IgD-negative memory B cell (primary cell): Measurements from ENCODE around the gene NOSIP. TPM values are rescaled to one million over a fixed set of nuclear protein-coding genes. Genes with fewer than 3 reads are reported as not detected.

ENCODE experiments used
- H3K27ac Mint-ChIP-seq, 3 donors: one replicate each; pipeline ENCODE4 v1.8.0; 2020 to 2022; ENCODE audit warnings: mild to moderate bottlenecking in 3 of 3, mixed read lengths in 3 of 3, moderate library complexity in 1 of 3
- H3K27me3 Mint-ChIP-seq: one replicate; pipeline ENCODE4 v1.8.0; 2021; ENCODE audit warnings: mixed read lengths
- H3K36me3 Mint-ChIP-seq: one replicate; pipeline ENCODE4 v1.8.0; 2020; ENCODE audit warnings: mild to moderate bottlenecking, mixed read lengths
- H3K4me1 Mint-ChIP-seq, 3 donors: one replicate each; pipeline ENCODE4 v1.8.0; 2020 to 2022; ENCODE audit warnings: mixed read lengths in 3 of 3, mild to moderate bottlenecking in 1 of 3
- H3K4me3 Mint-ChIP-seq, 4 donors: one replicate each; pipeline ENCODE4 v1.8.0; 2020 to 2022; ENCODE audit warnings: mild to moderate bottlenecking in 4 of 4, mixed read lengths in 4 of 4, moderate library complexity in 3 of 4
- H3K9me3 Mint-ChIP-seq, 3 donors: one replicate each; pipeline ENCODE4 v1.8.0; 2020 to 2021; ENCODE audit warnings: mixed read lengths in 3 of 3, mild to moderate bottlenecking in 1 of 3
- polyA plus RNA-seq: library from polyadenylated mRNA; unstranded; fragments of 300-500 nt; fragmentation: Illumina TruSeq; gene quantifications from one replicate; pipeline ENCODE4 v1.2.3, GENCODE V29; 2021

Gene NOSIP
- polyA plus RNA-seq, 1 donor from 2014 or later: 144 TPM

- Mint-ChIP-seq H3K9me3 (no peaks in the 10 kb centered on the region), H3K27ac (peak overlapping the region; percentile 85 to 95 (median 92)), H3K4me3 (peak overlapping the region; percentile 77 to 97 (median 92)), H3K36me3 (peaks cover 2% of the 10 kb centered on the region), H3K4me1 (peaks cover 10 to 25% (median 19%) of the 10 kb centered on the region in 3 donors), H3K27me3 (no peaks in the 10 kb centered on the region)
Observed at GRCh38 chr19:49590071-49590970, 10.0 kb upstream of the NOSIP start.

- Mint-ChIP-seq H3K27me3 (no peaks in the 10 kb centered on the region), H3K9me3 (no peaks in the 10 kb centered on the region), H3K27ac (peak overlapping the region in 2 of 3 donors; percentile 64 to 85), H3K4me3 (peak overlapping the region in 2 of 4 donors; percentile 39 to 56), H3K4me1 (peaks cover 10 to 25% (median 19%) of the 10 kb centered on the region in 3 donors), H3K36me3 (peaks cover 2% of the 10 kb centered on the region)
Observed at GRCh38 chr19:49589502-49589905, 9.1 kb upstream of the NOSIP start.

GRCh38 chr19:49588365-49589122 lies 8.2 kb upstream of the NOSIP start:
- Mint-ChIP-seq H3K36me3 (peaks cover 2% of the 10 kb centered on the region), H3K27me3 (no peaks in the 10 kb centered on the region), H3K9me3 (no peaks in the 10 kb centered on the region), H3K27ac (peak overlapping the region in 2 of 3 donors; percentile 27 to 28), H3K4me3 (peak overlapping the region in 3 of 4 donors; percentile 7 to 78 (median 23)), H3K4me1 (peaks cover 4 to 19% (median 14%) of the 10 kb centered on the region in 3 donors)

GRCh38 chr19:49587227-49587626 lies 6.9 kb upstream of the NOSIP start:
- H3K9me3 Mint-ChIP-seq: no peaks in the 10 kb centered on the region
- H3K27ac Mint-ChIP-seq: no peak overlapping the region
- peaks cover 2% of the 10 kb centered on the region for H3K36me3 Mint-ChIP-seq
- H3K27me3 Mint-ChIP-seq: no peaks in the 10 kb centered on the region
- H3K4me1 Mint-ChIP-seq: peaks cover 0 to 9% (median 7%) of the 10 kb centered on the region in 3 donors
- peak overlapping the region in 2 of 4 donors; percentile 14 to 17 for H3K4me3 Mint-ChIP-seq

- H3K4me3 Mint-ChIP-seq: no peak overlapping the region
- no peak overlapping the region for H3K27ac Mint-ChIP-seq
- H3K9me3 Mint-ChIP-seq: no peaks in the 10 kb centered on the region
- peaks cover 7 to 12% (median 11%) of the 10 kb centered on the region in 3 donors for H3K4me1 Mint-ChIP-seq
- H3K36me3 Mint-ChIP-seq: peaks cover 2% of the 10 kb centered on the region
- H3K27me3 Mint-ChIP-seq: no peaks in the 10 kb centered on the region
Observed at GRCh38 chr19:49585023-49585422, 4.7 kb upstream of the NOSIP start.

- Mint-ChIP-seq H3K4me1 (peaks cover 15 to 16% (median 16%) of the 10 kb centered on the region in 3 donors), H3K9me3 (no peaks in the 10 kb centered on the region), H3K4me3 (no peak overlapping the region), H3K27ac (no peak overlapping the region), H3K36me3 (no peaks in the 10 kb centered on the region), H3K27me3 (no peaks in the 10 kb centered on the region)
Observed at GRCh38 chr19:49583239-49583638, 2.9 kb upstream of the NOSIP start.

GRCh38 chr19:49581007-49581508 lies 702 bp upstream of the NOSIP start, which contains the start of gene PRRG2:
PRRG2 (plus strand) TSS chr19:49581316; CDS start chr19:49583220, 1,904 bp downstream.
- Mint-ChIP-seq H3K27me3 (no peaks in the 10 kb centered on the region), H3K9me3 (no peaks in the 10 kb centered on the region), H3K4me3 (peak within 1 kb of the TSS; percentile 89 to 99 (median 95)), H3K36me3 (no peaks in the 10 kb centered on the region), H3K27ac (peak within 1 kb of the TSS; percentile 76 to 94 (median 90)), H3K4me1 (peaks cover 16 to 20% (median 16%) of the 10 kb centered on the region in 3 donors)

GRCh38 chr19:49579947-49580263 lies 451 bp downstream of the NOSIP start:
- Mint-ChIP-seq H3K9me3 (no peaks in the 10 kb centered on the region), H3K27ac (peak overlapping the region; percentile 76 to 94 (median 90)), H3K36me3 (no peaks in the 10 kb centered on the region), H3K4me1 (peaks cover 16 to 20% (median 16%) of the 10 kb centered on the region in 3 donors), H3K27me3 (no peaks in the 10 kb centered on the region), H3K4me3 (peak overlapping the region; percentile 89 to 99 (median 95))

GRCh38 chr19:49579193-49579592 lies 1.2 kb downstream of the NOSIP start:
- Mint-ChIP-seq H3K4me1 (peaks cover 16 to 20% (median 16%) of the 10 kb centered on the region in 3 donors), H3K36me3 (no peaks in the 10 kb centered on the region), H3K27ac (peak overlapping the region in 1 of 3 donors; percentile 64), H3K27me3 (no peaks in the 10 kb centered on the region), H3K4me3 (peak overlapping the region; percentile 89 to 99 (median 95)), H3K9me3 (no peaks in the 10 kb centered on the region)

- no peaks in the 10 kb centered on the region for H3K27me3 Mint-ChIP-seq
- peaks cover 12 to 20% (median 15%) of the 10 kb centered on the region in 3 donors for H3K4me1 Mint-ChIP-seq
- no peaks in the 10 kb centered on the region for H3K36me3 Mint-ChIP-seq
- H3K9me3 Mint-ChIP-seq: no peaks in the 10 kb centered on the region
- H3K4me3 Mint-ChIP-seq: no peak overlapping the region
- H3K27ac Mint-ChIP-seq: no peak overlapping the region
Observed at GRCh38 chr19:49574206-49574755, 6.1 kb downstream of the NOSIP start.

GRCh38 chr19:49573425-49573824 lies 6.9 kb downstream of the NOSIP start:
- H3K9me3 Mint-ChIP-seq: no peaks in the 10 kb centered on the region
- no peak overlapping the region for H3K27ac Mint-ChIP-seq
- H3K4me1 Mint-ChIP-seq: peaks cover 8 to 17% (median 14%) of the 10 kb centered on the region in 3 donors
- H3K36me3 Mint-ChIP-seq: no peaks in the 10 kb centered on the region
- H3K4me3 Mint-ChIP-seq: no peak overlapping the region
- no peaks in the 10 kb centered on the region for H3K27me3 Mint-ChIP-seq

- Mint-ChIP-seq H3K9me3 (no peaks in the 10 kb centered on the region), H3K27ac (no peak overlapping the region), H3K36me3 (no peaks in the 10 kb centered on the region), H3K4me3 (no peak overlapping the region), H3K27me3 (no peaks in the 10 kb centered on the region), H3K4me1 (peaks cover 12 to 20% (median 18%) of the 10 kb centered on the region in 3 donors)
Observed at GRCh38 chr19:49573009-49573408, 7.3 kb downstream of the NOSIP start.

GRCh38 chr19:49570997-49571676 lies 9.2 kb downstream of the NOSIP start:
- peaks cover 21 to 24% (median 22%) of the 10 kb centered on the region in 3 donors for H3K4me1 Mint-ChIP-seq
- peak overlapping the region in 1 of 4 donors; percentile 9 for H3K4me3 Mint-ChIP-seq
- peak overlapping the region in 1 of 3 donors; percentile 59 for H3K27ac Mint-ChIP-seq
- H3K9me3 Mint-ChIP-seq: no peaks in the 10 kb centered on the region
- H3K27me3 Mint-ChIP-seq: no peaks in the 10 kb centered on the region
- no peaks in the 10 kb centered on the region for H3K36me3 Mint-ChIP-seq
